GM19468 (cell line): ENCODE data around the gene FGGY.
A peak's percentile ranks its signal among the peaks of the same experiment; 100 is the strongest.

Experiments used
- ATAC-seq: cut with Tn5 transposase; IDR thresholded peaks from one replicate; pipeline ENCODE4 v1.9.1; 2021; ENCODE audit warnings: mild to moderate bottlenecking, moderate library complexity, moderate number of reproducible peaks; ENCODE audit not compliant: unreplicated experiment; ENCODE audit errors: extremely low read depth

FGGY gene

DNA sequence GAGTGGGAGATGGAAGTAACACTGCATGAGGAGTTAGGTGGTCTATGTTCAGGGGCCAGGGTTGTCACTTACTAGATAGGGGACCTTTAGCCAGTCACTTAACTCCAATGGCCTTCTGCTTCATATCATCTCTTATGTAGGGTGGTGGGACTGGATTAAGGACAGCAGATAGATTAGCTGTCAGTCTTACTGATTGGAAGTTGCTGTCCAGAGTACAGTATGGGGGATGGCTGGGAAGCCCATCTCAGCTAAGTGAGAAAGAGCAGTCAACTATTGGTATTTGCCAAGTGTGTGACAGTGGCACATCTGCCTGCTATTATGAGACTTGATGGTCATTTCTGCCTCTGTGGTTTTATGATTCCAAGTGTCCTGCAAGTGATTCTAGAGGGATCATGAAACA lies 130.9 kb downstream of the FGGY start:
- ATAC-seq = no peak

GRCh38 chr1:59428828-59429227 lies 131.9 kb downstream of the FGGY start:
- no peak for ATAC-seq

DNA sequence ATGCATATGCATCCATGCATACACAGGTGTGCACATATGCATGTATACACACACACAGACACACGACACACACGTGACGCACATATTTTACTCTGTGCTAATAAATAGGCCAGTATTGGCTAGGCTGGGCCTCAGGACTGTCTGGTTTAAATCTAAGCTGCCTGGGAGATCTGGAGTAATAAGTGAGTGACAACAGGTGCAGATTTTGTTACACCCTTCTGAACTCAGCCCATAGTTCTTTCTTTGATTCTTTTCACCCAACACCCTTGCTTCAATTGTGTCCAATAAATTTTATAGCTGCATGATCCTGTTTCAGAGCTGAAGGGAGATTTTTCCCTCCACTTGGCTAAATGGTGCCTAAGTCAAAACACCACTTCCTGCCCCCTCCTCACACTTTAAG lies 132.8 kb downstream of the FGGY start:
- no peak for ATAC-seq

DNA sequence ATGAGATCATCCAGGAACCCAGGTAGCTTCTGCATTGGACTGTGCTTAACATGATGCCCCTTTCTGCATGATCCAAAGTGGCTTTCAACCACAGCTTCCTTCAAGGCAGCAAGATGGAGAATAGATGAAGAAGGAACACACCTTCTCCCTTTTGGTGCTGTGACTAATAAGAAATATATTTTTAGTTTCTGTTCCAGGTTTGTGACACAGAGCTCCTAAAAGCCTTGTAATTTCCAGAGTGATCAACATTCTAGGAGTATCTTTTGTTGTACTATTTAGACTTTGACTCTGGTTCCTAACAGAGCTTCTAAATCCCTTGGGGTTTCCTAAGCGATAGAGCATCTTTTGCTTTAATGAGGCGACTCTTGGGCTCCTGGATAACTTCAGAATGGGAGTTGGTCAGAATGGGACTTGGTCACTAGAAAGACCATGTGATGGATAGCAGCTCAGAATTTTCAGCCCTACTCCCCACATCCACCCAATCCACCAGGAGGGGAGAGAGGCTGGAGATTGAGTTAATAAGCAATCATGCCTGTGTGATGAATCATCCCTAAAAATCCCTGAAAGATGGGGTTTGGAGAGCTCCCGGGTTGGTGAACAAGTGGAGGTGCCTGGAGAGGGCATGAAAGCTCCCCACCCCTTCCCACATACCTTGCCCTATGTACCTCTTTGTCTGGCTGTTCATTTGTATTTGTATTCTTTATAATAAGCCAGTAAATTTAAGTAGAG lies 134.8 kb downstream of the FGGY start:
- no peak for ATAC-seq

- ATAC-seq = peak; percentile 97
Observed at GRCh38 chr1:59432531-59433439, 135.9 kb downstream of the FGGY start.

- ATAC-seq = no peak
Observed at GRCh38 chr1:59433440-59433813, 136.5 kb downstream of the FGGY start.

DNA sequence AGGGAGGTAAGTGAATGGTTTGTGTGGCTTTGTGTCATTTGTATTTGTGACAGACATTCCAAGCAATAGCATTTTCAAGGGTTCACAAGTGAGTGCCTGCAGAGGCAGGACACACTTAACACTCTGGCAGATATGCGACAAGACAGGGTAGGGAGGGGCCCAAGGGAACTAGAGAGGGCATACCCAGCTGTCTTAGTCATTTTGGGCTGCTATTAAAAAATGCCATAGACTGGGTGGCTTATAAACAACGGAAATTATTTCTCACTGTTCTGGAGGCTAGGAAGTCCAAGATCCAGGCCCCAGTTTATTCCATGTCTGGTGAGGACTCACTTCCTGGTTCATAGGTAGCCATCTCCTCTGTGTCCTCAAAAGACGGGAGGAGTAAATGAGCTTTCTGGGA lies 137.4 kb downstream of the FGGY start:
- ATAC-seq = no peak

GRCh38 chr1:59436637-59437036 lies 139.7 kb downstream of the FGGY start:
- ATAC-seq = no peak

DNA sequence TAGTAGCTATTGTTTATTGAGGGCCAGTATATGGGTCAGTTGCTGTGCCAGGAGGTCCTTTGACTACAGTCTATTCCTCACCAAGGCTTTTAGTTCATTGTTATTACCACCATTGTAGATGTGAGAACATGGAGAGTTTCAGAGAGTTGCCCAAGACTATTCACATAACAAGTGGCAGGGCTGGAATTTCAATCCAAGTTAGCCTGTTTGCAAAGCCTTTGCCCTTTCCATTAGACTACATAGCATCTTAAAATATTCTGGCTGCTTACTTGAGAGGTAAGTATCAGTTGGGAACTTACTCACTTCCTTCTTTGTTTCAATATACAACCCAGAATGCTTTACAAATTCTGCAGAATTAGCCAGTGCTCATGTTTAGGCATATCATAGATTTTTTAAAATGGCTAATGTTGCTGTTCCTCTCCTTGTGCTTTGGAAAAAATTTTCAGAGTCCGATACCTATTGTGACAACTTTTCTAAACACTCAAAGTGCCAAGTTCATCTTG lies 141.2 kb downstream of the FGGY start:
- no peak for ATAC-seq

DNA sequence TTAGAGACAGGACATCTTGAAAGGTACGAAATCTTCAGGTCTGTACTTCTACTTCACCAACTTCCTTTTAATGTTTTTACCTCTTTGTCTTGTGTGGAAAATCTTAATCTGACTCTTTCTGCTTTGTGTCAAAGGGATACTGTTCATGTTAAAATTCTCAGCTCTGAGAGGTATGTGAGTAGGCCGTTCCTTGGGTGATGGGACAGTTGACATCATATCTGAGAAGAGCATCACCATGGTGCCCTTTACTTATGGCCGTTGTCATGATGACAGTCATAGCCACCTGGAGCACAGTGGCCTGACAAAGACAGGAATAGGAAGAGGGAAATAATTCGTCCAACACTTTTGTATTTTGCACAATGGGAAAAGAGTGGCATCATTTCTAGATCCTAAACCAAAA lies 145.6 kb downstream of the FGGY start:
- ATAC-seq = no peak

DNA sequence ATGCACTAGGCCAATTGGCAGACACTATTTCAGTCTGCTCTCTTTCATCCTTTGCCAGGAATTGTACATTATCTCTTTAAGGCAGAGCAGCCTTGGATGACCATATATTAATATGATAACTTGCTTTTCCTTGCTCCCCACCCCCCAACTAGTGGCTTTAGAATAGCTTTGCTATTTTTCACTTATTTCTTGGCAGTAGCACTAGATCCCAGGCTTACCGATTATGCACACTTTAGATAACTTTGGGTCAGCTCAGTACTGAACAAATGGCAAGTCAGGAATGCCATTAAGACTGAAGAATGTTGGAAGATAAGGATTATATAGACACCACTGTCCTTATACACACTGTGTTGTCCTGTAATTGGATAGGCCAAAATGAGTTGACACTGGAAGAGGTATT lies 146.4 kb downstream of the FGGY start:
- ATAC-seq = no peak

DNA sequence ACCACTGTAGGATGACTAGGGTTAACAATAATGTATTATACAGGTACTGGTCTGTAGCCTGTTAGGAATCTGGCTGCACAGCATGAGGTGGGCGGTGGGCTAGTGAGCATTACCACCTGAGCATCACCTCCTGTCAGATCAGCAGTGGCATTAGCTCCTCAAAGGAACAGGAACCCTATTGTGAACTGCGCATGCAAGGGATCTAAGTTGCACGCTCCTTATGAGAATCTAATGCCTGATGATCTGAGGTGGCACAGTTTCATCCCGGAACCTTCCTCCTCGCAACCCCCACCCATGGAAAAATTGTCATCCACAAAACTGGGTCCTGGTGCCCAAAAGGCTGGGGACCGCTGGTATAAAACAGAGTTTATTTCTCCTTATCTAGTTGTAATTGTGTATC lies 147.6 kb downstream of the FGGY start:
- ATAC-seq = no peak

GRCh38 chr1:59445040-59445439 lies 148.1 kb downstream of the FGGY start:
- ATAC-seq = no peak

GRCh38 chr1:59446257-59446901 lies 149.5 kb downstream of the FGGY start:
- no peak for ATAC-seq

DNA sequence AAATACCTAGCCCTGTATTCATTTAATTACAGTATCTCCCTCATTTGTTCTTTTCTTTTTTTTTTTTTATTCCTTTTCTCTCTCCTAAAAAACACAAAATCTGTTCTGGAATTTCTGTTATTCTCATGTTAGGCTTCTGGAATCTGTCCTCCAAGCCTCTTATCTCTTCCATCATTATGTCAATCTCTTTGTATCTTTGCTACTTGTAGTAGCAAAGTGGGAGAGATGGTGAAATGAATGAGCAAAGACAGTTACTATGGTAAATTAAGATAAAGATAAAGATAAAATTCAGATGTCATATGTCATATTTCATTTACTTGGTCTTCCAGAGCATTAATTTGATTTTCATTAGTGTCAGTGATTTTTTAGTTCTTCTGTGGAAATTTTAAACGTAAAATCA lies 155.1 kb downstream of the FGGY start:
- ATAC-seq = no peak

DNA sequence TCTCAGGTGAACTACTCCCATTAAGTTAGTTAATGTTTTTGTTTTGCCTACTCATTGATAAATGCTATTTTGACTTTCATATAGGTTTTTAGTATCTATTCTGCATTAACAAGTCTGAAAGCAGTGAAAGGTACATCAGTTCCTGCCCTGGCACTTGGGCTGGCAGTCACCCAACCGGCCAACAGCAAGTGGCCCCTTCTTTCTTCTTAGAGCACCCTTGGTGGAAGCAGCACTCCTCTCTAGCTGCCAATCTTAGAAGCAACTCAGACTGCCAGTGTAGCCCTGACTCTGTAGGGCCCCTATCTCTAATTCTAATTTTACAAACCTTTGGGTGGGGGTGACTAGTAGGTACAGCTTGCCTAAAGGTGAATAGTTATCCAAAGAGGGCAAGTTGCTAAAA lies 155.7 kb downstream of the FGGY start:
- ATAC-seq = no peak

DNA sequence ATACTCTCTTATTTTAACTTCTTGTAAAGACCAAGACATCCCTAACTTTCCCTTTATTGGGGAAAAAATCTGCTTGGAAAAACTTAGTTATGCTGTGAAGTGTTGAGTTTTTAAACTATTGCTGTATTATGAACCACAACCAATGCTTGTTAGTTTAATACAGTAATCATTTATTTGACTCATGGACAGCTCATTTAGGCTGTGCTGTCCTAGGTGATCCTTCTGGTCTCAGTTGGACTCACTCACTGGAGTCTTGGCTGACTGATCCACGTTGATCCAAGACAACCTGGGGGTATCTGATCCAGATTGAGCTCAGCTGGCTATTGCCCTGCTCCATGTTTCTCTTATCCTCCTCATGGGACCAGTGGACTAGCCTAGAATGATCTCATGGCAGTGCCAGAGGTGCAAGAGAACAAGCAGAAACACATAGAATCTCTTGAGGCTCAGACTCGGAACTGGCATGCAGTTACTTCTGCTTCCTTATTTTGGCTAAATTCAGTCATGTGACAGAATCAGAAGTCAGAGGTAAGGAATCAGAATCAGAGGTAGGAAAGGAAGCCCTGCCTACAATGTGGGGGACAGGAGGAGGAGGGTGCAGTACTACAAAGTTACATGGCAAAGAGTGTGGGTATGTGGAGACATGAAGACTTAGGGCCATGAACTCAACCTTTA lies 156.5 kb downstream of the FGGY start:
- no peak for ATAC-seq

GRCh38 chr1:59455206-59455605 lies 158.3 kb downstream of the FGGY start:
- no peak for ATAC-seq

GRCh38 chr1:59457786-59458185 lies 160.9 kb downstream of the FGGY start:
- ATAC-seq = no peak

- no peak for ATAC-seq
Observed at GRCh38 chr1:59458884-59459283, 162.0 kb downstream of the FGGY start.
